Right cardiac atrium (tissue), 5 donors: ENCODE measurements around the gene NAA30. TPM values are rescaled to one million over a fixed set of nuclear protein-coding genes. Genes with fewer than 3 reads are reported as not detected.

ENCODE experiments used
- ATAC-seq, 2 donors: fragments of 200-7000 bp; cut with Tn5 transposase; one replicate each; pipeline versions ENCODE4 v1.8.0 to v1.9.1; 2020; ENCODE audit warnings: moderate library complexity in 2 of 2, mild to moderate bottlenecking in 1 of 2
- DNase-seq, 3 donors: peaks; one replicate each; pipeline ENCODE4 v3.0.0-alpha.2; 2020
- H3K27ac ChIP-seq: one replicate; pipeline ENCODE4 v1.5.1; 2013; ENCODE audit warnings: mild to moderate bottlenecking, low read length, control low read depth, moderate library complexity
- H3K27me3 ChIP-seq: one replicate; pipeline ENCODE4 v1.6.1; 2013; ENCODE audit not compliant: control insufficient read depth, insufficient read depth
- H3K4me1 ChIP-seq: one replicate; pipeline ENCODE4 v1.6.1; 2013; ENCODE audit warnings: low read length; ENCODE audit not compliant: control insufficient read depth, insufficient read depth
- H3K4me3 ChIP-seq: one replicate; pipeline ENCODE4 v1.5.1; 2013; ENCODE audit warnings: low read length, control low read depth
- H3K9me3 ChIP-seq: one replicate; pipeline ENCODE4 v1.6.1; 2013; ENCODE audit warnings: low read length; ENCODE audit not compliant: control insufficient read depth
- WGBS: extraction: QIAGEN DNeasy Blood & Tissue Kit; methylation state at CpG from one replicate; pipeline ENCODE4 v1.1.7; 2013; 5-methylcytosine and 5-hydroxymethylcytosine counted together
- intact Hi-C, 4 donors: fragments of 100-400 bp; cut with DNase I; formaldehyde crosslinking; loops; one replicate each; pipeline versions ENCODE4 v1.11.0 to v1.14.0; 2022 to 2023
- polyA plus RNA-seq: library from polyadenylated mRNA; stranded (reverse); fragments of 200-250 nt; gene quantifications from one replicate; pipeline ENCODE4 v1.2.3, GENCODE V29; 2013
- total RNA-seq, 4 donors: library from RNA; stranded (reverse); fragmentation: NEBNext Ultra II Directional; extraction: Animal tissue kit (Norgen Biotek cat#: 25700); gene quantifications; one replicate each; pipeline ENCODE4 v1.2.1, GENCODE V29; 2021
- donor health status: healthy with polysubstance abuse.
- donor health status: DM: no; HTN: yes; CAD: no.
- donor health status: DM: no; HTN: no; CAD: no.
- donor health status: DM: no; HTN: yes; CAD: no; lungs with severe emphysema.
- donor health status: DM: yes; HTN: yes; CAD: no.

The NAA30 gene
- total and polyA plus RNA-seq, 5 donors: 9.1 to 23.8 (median 23.2) TPM

GRCh38 chr14:57400556-57401494 lies 10.4 kb downstream of the NAA30 start:
- WGBS: 90% methylated on average over 4 of the region's 4 CpGs
- H3K9me3 ChIP-seq: no peaks in the 10 kb centered on the region
- ATAC-seq (no peak), DNase-seq (no peak)
- no peaks in the 10 kb centered on the region for H3K4me1 ChIP-seq
- H3K4me3 ChIP-seq: no peak overlapping the region
- no peak overlapping the region for H3K27ac ChIP-seq
- intact Hi-C loops: no loop called here
- no peaks in the 10 kb centered on the region for H3K27me3 ChIP-seq

GRCh38 chr14:57401501-57401900 lies 11.1 kb downstream of the NAA30 start:
- DNase-seq: no peak
- WGBS: 87% methylated on average over 2 of the region's 2 CpGs
- Histone ChIP-seq H3K4me1 (no peaks in the 10 kb centered on the region), H3K27me3 (no peaks in the 10 kb centered on the region), H3K4me3 (no peak overlapping the region), H3K27ac (no peak overlapping the region), H3K9me3 (no peaks in the 10 kb centered on the region)
- intact Hi-C loops: no loop called here
- no peak for ATAC-seq

GRCh38 chr14:57402173-57402852 lies 11.9 kb downstream of the NAA30 start:
- WGBS: 59% methylated on average over 1 of the region's 1 CpG
- ATAC-seq: no peak
- no peak for DNase-seq
- intact Hi-C loops: no loop called here
- no peaks in the 10 kb centered on the region for H3K27me3 ChIP-seq
- H3K4me3 ChIP-seq: no peak overlapping the region
- H3K27ac ChIP-seq: no peak overlapping the region
- no peaks in the 10 kb centered on the region for H3K9me3 ChIP-seq
- peaks cover 3% of the 10 kb centered on the region for H3K4me1 ChIP-seq

GRCh38 chr14:57403521-57403864 lies 13.1 kb downstream of the NAA30 start:
- Histone ChIP-seq H3K4me1 (peaks cover 3% of the 10 kb centered on the region), H3K9me3 (no peaks in the 10 kb centered on the region), H3K27ac (no peak overlapping the region), H3K4me3 (no peak overlapping the region), H3K27me3 (no peaks in the 10 kb centered on the region)
- intact Hi-C loops: no loop called here
- ATAC-seq (no peak), DNase-seq (no peak)
- WGBS: 99% methylated on average over 1 of the region's 1 CpG

GRCh38 chr14:57405562-57405961 lies 15.2 kb downstream of the NAA30 start:
- no peak for DNase-seq
- no peak for ATAC-seq

GRCh38 chr14:57408037-57408436 lies 17.7 kb downstream of the NAA30 start:
- H3K4me3 ChIP-seq: no peak overlapping the region
- 97% methylated on average over 2 of the region's 2 CpGs for WGBS
- DNase-seq (no peak), ATAC-seq (no peak)
- H3K9me3 ChIP-seq: no peaks in the 10 kb centered on the region
- H3K4me1 ChIP-seq: peaks cover 3% of the 10 kb centered on the region
- intact Hi-C loops: no loop called here
- no peak overlapping the region for H3K27ac ChIP-seq
- no peaks in the 10 kb centered on the region for H3K27me3 ChIP-seq

More at GRCh38 chr14:57405562-57405961, 15.2 kb downstream of the NAA30 start:
- no peaks in the 10 kb centered on the region for H3K9me3 ChIP-seq
- WGBS: 66% methylated on average over 2 of the region's 2 CpGs
- H3K27me3 ChIP-seq: no peaks in the 10 kb centered on the region
- peaks cover 3% of the 10 kb centered on the region for H3K4me1 ChIP-seq
- H3K4me3 ChIP-seq: no peak overlapping the region
- intact Hi-C loops: no loop called here
- H3K27ac ChIP-seq: no peak overlapping the region

GRCh38 chr14:57408634-57409033 lies 18.2 kb downstream of the NAA30 start:
- DNase-seq: no peak
- intact Hi-C loops: no loop called here
- H3K4me3 ChIP-seq: no peak overlapping the region
- H3K4me1 ChIP-seq: peaks cover 3% of the 10 kb centered on the region
- 74% methylated on average over 1 of the region's 1 CpG for WGBS
- ATAC-seq: no peak
- no peaks in the 10 kb centered on the region for H3K9me3 ChIP-seq
- H3K27me3 ChIP-seq: no peaks in the 10 kb centered on the region
- no peak overlapping the region for H3K27ac ChIP-seq

GRCh38 chr14:57412341-57412740 lies 22.0 kb downstream of the NAA30 start:
- ATAC-seq (no peak), DNase-seq (no peak)
- Histone ChIP-seq H3K4me1 (no peaks in the 10 kb centered on the region), H3K4me3 (no peak overlapping the region), H3K9me3 (no peaks in the 10 kb centered on the region), H3K27ac (no peak overlapping the region), H3K27me3 (no peaks in the 10 kb centered on the region)
- 55% methylated on average over 2 of the region's 2 CpGs for WGBS
- intact Hi-C loops: no loop called here

GRCh38 chr14:57413849-57414248 lies 23.5 kb downstream of the NAA30 start:
- no peak for DNase-seq
- intact Hi-C loops: no loop called here
- no peak for ATAC-seq
- H3K4me3 ChIP-seq: no peak overlapping the region
- H3K27ac ChIP-seq: no peak overlapping the region
- H3K4me1 ChIP-seq: no peaks in the 10 kb centered on the region
- H3K27me3 ChIP-seq: no peaks in the 10 kb centered on the region
- no peaks in the 10 kb centered on the region for H3K9me3 ChIP-seq
- 79% methylated on average over 2 of the region's 2 CpGs for WGBS

GRCh38 chr14:57417228-57417627 lies 26.8 kb downstream of the NAA30 start:
- Histone ChIP-seq H3K27ac (no peak overlapping the region), H3K4me3 (no peak overlapping the region), H3K9me3 (no peaks in the 10 kb centered on the region), H3K4me1 (no peaks in the 10 kb centered on the region), H3K27me3 (no peaks in the 10 kb centered on the region)
- no peak for DNase-seq
- no peak for ATAC-seq
- intact Hi-C loops: no loop called here
- WGBS: 73% methylated on average over 1 of the region's 1 CpG

- no peak overlapping the region for H3K4me3 ChIP-seq
- H3K27me3 ChIP-seq: no peaks in the 10 kb centered on the region
- H3K27ac ChIP-seq: no peak overlapping the region
- 92% methylated on average over 4 of the region's 4 CpGs for WGBS
- H3K9me3 ChIP-seq: no peaks in the 10 kb centered on the region
- intact Hi-C loops: no loop called here
- ATAC-seq (no peak), DNase-seq (no peak)
- H3K4me1 ChIP-seq: no peaks in the 10 kb centered on the region
Measured at GRCh38 chr14:57418999-57419398, 28.6 kb downstream of the NAA30 start.
